ENCODE results near the gene AMIGO2. TPM values are rescaled to one million over a fixed set of nuclear protein-coding genes. Genes with fewer than 3 reads are reported as not detected.

Gene AMIGO2
- polyA plus RNA-seq (2013): 8.3 TPM in 2 replicates

- Histone ChIP-seq H4K12ac (ENCODE audit: low read depth, low read length) (peak within 1 kb of the TSS; percentile 52), H3K9me3 (ENCODE audit: insufficient read depth, low read depth, low read length) (no peaks in the 10 kb centered on the region), H2AK5ac (ENCODE audit: low read length) (peak within 1 kb of the TSS; percentile 12), H3K4me1 (ENCODE audit: control insufficient read depth in 1 of 2, insufficient read depth in 2 of 2, low read length in 2 of 2) (peaks cover 7 to 10% of the 10 kb centered on the region in 2 experiments), H2AFZ (ENCODE audit: insufficient read depth, low read length, poor library complexity) (peak within 1 kb of the TSS; percentile 79), H3K4me3 (ENCODE audit: low read depth, low read length) (peak within 1 kb of the TSS; percentile 80), H4K8ac (ENCODE audit: low read depth, low read length) (peak within 1 kb of the TSS; percentile 90), H3K9ac (ENCODE audit: low read length) (peak within 1 kb of the TSS; percentile 18), H3K18ac (ENCODE audit: low read length) (peak within 1 kb of the TSS; percentile 97), H3K14ac (ENCODE audit: low read length) (peak within 1 kb of the TSS; percentile 79), H3K79me2 (ENCODE audit: control insufficient read depth, insufficient read depth, low read length, poor library complexity) (peaks cover 4% of the 10 kb centered on the region), H3K27ac (ENCODE audit: low read depth, low read length) (peak within 1 kb of the TSS; percentile 29), H2BK120ac (ENCODE audit: insufficient read depth, low read length, poor library complexity) (peak within 1 kb of the TSS; percentile 90), H3K4ac (ENCODE audit: low read depth, low read length) (peak within 1 kb of the TSS; percentile 58), H2BK5ac (ENCODE audit: low read depth, low read length, poor library complexity) (peak within 1 kb of the TSS; percentile 67), H3K36me3 (ENCODE audit: control insufficient read depth in 1 of 2, insufficient read depth in 2 of 2, low read length in 2 of 2) (peaks cover 0 to 6% of the 10 kb centered on the region in 2 experiments), H3K23ac (ENCODE audit: low read length) (no peak within 1 kb of the TSS), H3K4me2 (ENCODE audit: low read length) (peak within 1 kb of the TSS; percentile 80), H4K91ac (ENCODE audit: low read depth, low read length) (peak within 1 kb of the TSS; percentile 87), H2BK12ac (ENCODE audit: low read length) (peak within 1 kb of the TSS; percentile 94), H3K79me1 (ENCODE audit: low read length) (peaks cover 22% of the 10 kb centered on the region), H3K27me3 (ENCODE audit: insufficient read depth, low read length) (no peaks in the 10 kb centered on the region)
- peak; percentile 74 to 75 for DNase-seq
- WGBS (ENCODE audit: extremely low coverage, insufficient coverage, insufficient read length): no CpG with 5 or more reads among the region's 58 CpGs
Observed at GRCh38 chr12:47079468-47079980, at the start of gene AMIGO2, which contains the start of gene PCED1B. Gene AMIGO2 (minus strand): TSS chr12:47079959. CDS start chr12:47079002, 957 bp downstream. Gene PCED1B (plus strand): TSS chr12:47079621. CDS start chr12:47235064, 155,443 bp downstream.

- H3K9me3 ChIP-seq (ENCODE audit: insufficient read depth, low read depth, low read length): no peaks in the 10 kb centered on the region
- H3K79me1 ChIP-seq (ENCODE audit: low read length): no peaks in the 10 kb centered on the region
- no peak overlapping the region for H3K4me3 ChIP-seq (ENCODE audit: low read depth, low read length)
- H2BK12ac ChIP-seq (ENCODE audit: low read length): no peak overlapping the region
- no peak overlapping the region for H2BK120ac ChIP-seq (ENCODE audit: insufficient read depth, low read length, poor library complexity)
- no peaks in the 10 kb centered on the region for H3K36me3 ChIP-seq (ENCODE audit: control insufficient read depth in 1 of 2, insufficient read depth in 2 of 2, low read length in 2 of 2)
- no peak overlapping the region for H3K27ac ChIP-seq (ENCODE audit: low read depth, low read length)
- no peak overlapping the region for H2BK5ac ChIP-seq (ENCODE audit: low read depth, low read length, poor library complexity)
- H3K9ac ChIP-seq (ENCODE audit: low read length): no peak overlapping the region
- H3K14ac ChIP-seq (ENCODE audit: low read length): no peak overlapping the region
- H3K27me3 ChIP-seq (ENCODE audit: insufficient read depth, low read length): no peaks in the 10 kb centered on the region
- no peak overlapping the region for H4K91ac ChIP-seq (ENCODE audit: low read depth, low read length)
- H3K4me2 ChIP-seq (ENCODE audit: low read length): no peak overlapping the region
- WGBS (ENCODE audit: extremely low coverage, insufficient coverage, insufficient read length): no CpG with 5 or more reads among the region's 1 CpG
- H3K79me2 ChIP-seq (ENCODE audit: control insufficient read depth, insufficient read depth, low read length, poor library complexity): no peaks in the 10 kb centered on the region
- no peak overlapping the region for H3K23ac ChIP-seq (ENCODE audit: low read length)
- no peak overlapping the region for H2AK5ac ChIP-seq (ENCODE audit: low read length)
- no peak overlapping the region for H3K4ac ChIP-seq (ENCODE audit: low read depth, low read length)
- H2AFZ ChIP-seq (ENCODE audit: insufficient read depth, low read length, poor library complexity): no peak overlapping the region
- no peak overlapping the region for H3K18ac ChIP-seq (ENCODE audit: low read length)
- H4K12ac ChIP-seq (ENCODE audit: low read depth, low read length): no peak overlapping the region
- H3K4me1 ChIP-seq (ENCODE audit: control insufficient read depth in 1 of 2, insufficient read depth in 2 of 2, low read length in 2 of 2): no peaks in the 10 kb centered on the region
- no peak overlapping the region for H4K8ac ChIP-seq (ENCODE audit: low read depth, low read length)
- no peak for DNase-seq
Observed at GRCh38 chr12:47126246-47126645, 46.5 kb upstream of the AMIGO2 start.

- H4K8ac ChIP-seq (ENCODE audit: low read depth, low read length): no peak overlapping the region
- no peaks in the 10 kb centered on the region for H3K4me1 ChIP-seq (ENCODE audit: control insufficient read depth in 1 of 2, insufficient read depth in 2 of 2, low read length in 2 of 2)
- H2AFZ ChIP-seq (ENCODE audit: insufficient read depth, low read length, poor library complexity): no peak overlapping the region
- H2BK5ac ChIP-seq (ENCODE audit: low read depth, low read length, poor library complexity): no peak overlapping the region
- H3K14ac ChIP-seq (ENCODE audit: low read length): no peak overlapping the region
- no peak overlapping the region for H2AK5ac ChIP-seq (ENCODE audit: low read length)
- H3K9me3 ChIP-seq (ENCODE audit: insufficient read depth, low read depth, low read length): no peaks in the 10 kb centered on the region
- H3K18ac ChIP-seq (ENCODE audit: low read length): no peak overlapping the region
- no peak overlapping the region for H3K4me2 ChIP-seq (ENCODE audit: low read length)
- H2BK12ac ChIP-seq (ENCODE audit: low read length): no peak overlapping the region
- no CpG with 5 or more reads among the region's 1 CpG for WGBS (ENCODE audit: extremely low coverage, insufficient coverage, insufficient read length)
- DNase-seq: peak in 1 of 2 donors; percentile 61
- no peak overlapping the region for H4K91ac ChIP-seq (ENCODE audit: low read depth, low read length)
- H3K23ac ChIP-seq (ENCODE audit: low read length): no peak overlapping the region
- no peaks in the 10 kb centered on the region for H3K79me2 ChIP-seq (ENCODE audit: control insufficient read depth, insufficient read depth, low read length, poor library complexity)
- H3K27ac ChIP-seq (ENCODE audit: low read depth, low read length): no peak overlapping the region
- no peaks in the 10 kb centered on the region for H3K79me1 ChIP-seq (ENCODE audit: low read length)
- no peak overlapping the region for H3K9ac ChIP-seq (ENCODE audit: low read length)
- no peak overlapping the region for H3K4ac ChIP-seq (ENCODE audit: low read depth, low read length)
- no peaks in the 10 kb centered on the region for H3K27me3 ChIP-seq (ENCODE audit: insufficient read depth, low read length)
- H4K12ac ChIP-seq (ENCODE audit: low read depth, low read length): no peak overlapping the region
- H3K36me3 ChIP-seq (ENCODE audit: control insufficient read depth in 1 of 2, insufficient read depth in 2 of 2, low read length in 2 of 2): no peaks in the 10 kb centered on the region
- no peak overlapping the region for H2BK120ac ChIP-seq (ENCODE audit: insufficient read depth, low read length, poor library complexity)
- H3K4me3 ChIP-seq (ENCODE audit: low read depth, low read length): no peak overlapping the region
Observed at GRCh38 chr12:47124451-47124850, 44.7 kb upstream of the AMIGO2 start.

- no peaks in the 10 kb centered on the region for H3K27me3 ChIP-seq (ENCODE audit: insufficient read depth, low read length)
- H3K4me1 ChIP-seq (ENCODE audit: control insufficient read depth in 1 of 2, insufficient read depth in 2 of 2, low read length in 2 of 2): no peaks in the 10 kb centered on the region
- no peak overlapping the region for H3K4me2 ChIP-seq (ENCODE audit: low read length)
- H4K12ac ChIP-seq (ENCODE audit: low read depth, low read length): no peak overlapping the region
- no peak overlapping the region for H2AFZ ChIP-seq (ENCODE audit: insufficient read depth, low read length, poor library complexity)
- no peak overlapping the region for H3K14ac ChIP-seq (ENCODE audit: low read length)
- no peak overlapping the region for H3K4me3 ChIP-seq (ENCODE audit: low read depth, low read length)
- no peak overlapping the region for H3K23ac ChIP-seq (ENCODE audit: low read length)
- H3K4ac ChIP-seq (ENCODE audit: low read depth, low read length): no peak overlapping the region
- no peak overlapping the region for H4K8ac ChIP-seq (ENCODE audit: low read depth, low read length)
- no peak overlapping the region for H2AK5ac ChIP-seq (ENCODE audit: low read length)
- no peaks in the 10 kb centered on the region for H3K9me3 ChIP-seq (ENCODE audit: insufficient read depth, low read depth, low read length)
- no peak overlapping the region for H2BK12ac ChIP-seq (ENCODE audit: low read length)
- H3K79me1 ChIP-seq (ENCODE audit: low read length): no peaks in the 10 kb centered on the region
- H2BK5ac ChIP-seq (ENCODE audit: low read depth, low read length, poor library complexity): no peak overlapping the region
- H3K9ac ChIP-seq (ENCODE audit: low read length): no peak overlapping the region
- WGBS (ENCODE audit: extremely low coverage, insufficient coverage, insufficient read length): no CpG with 5 or more reads among the region's 1 CpG
- no peak for DNase-seq
- no peaks in the 10 kb centered on the region for H3K36me3 ChIP-seq (ENCODE audit: control insufficient read depth in 1 of 2, insufficient read depth in 2 of 2, low read length in 2 of 2)
- no peak overlapping the region for H3K18ac ChIP-seq (ENCODE audit: low read length)
- no peak overlapping the region for H3K27ac ChIP-seq (ENCODE audit: low read depth, low read length)
- H3K79me2 ChIP-seq (ENCODE audit: control insufficient read depth, insufficient read depth, low read length, poor library complexity): no peaks in the 10 kb centered on the region
- H4K91ac ChIP-seq (ENCODE audit: low read depth, low read length): no peak overlapping the region
- no peak overlapping the region for H2BK120ac ChIP-seq (ENCODE audit: insufficient read depth, low read length, poor library complexity)
Observed at GRCh38 chr12:47123730-47124129, 44.0 kb upstream of the AMIGO2 start.

Measured in trophoblast cell (in vitro differentiated cells and primary cell).